H1 (cell line): ENCODE results near the gene EEF1G. TPM values are rescaled to one million over a fixed set of nuclear protein-coding genes. Genes with fewer than 3 reads are reported as not detected.

Experiments used
- CTCF ChIA-PET: fragments of 300-600 bp; sonication (Branson Sonifier 250); formaldehyde crosslinking; loops from one replicate; lab custom pipeline; 2021; ENCODE audit not compliant: partially characterized antibody; lab: Charles Lee
- POLR2A ChIA-PET: fragments of 300-600 bp; sonication (Branson Sonifier 250); formaldehyde crosslinking; loops from one replicate; lab custom pipeline; 2021; ENCODE audit warnings: inconsistent platforms; ENCODE audit not compliant: partially characterized antibody; lab: Charles Lee
- DNase-seq, 2 experiments: peaks; one replicate each; pipeline versions ENCODE4 v3.0.0 to v3.0.0-alpha.2; 2010 to 2022; ENCODE audit warnings: low spot score in 2 of 2, low read depth in 1 of 2, mixed read lengths in 1 of 2
- FAIRE-seq: peaks from 2 replicates; lab custom pipeline; 2011; peaks lifted over from hg19 to GRCh38; lab: Jason Lieb, UNC
- H2AFZ ChIP-seq: 2 replicates; pipeline ENCODE4 v1.8.1; 2012; ENCODE audit warnings: low read length, inconsistent platforms
- H2AK5ac ChIP-seq: 2 replicates; pipeline ENCODE4 v1.6.1; 2013; ENCODE audit warnings: low read depth, low read length
- H2BK120ac ChIP-seq: replicated peaks from 2 replicates; pipeline ENCODE3; 2013; ENCODE audit warnings: low read depth, low read length, inconsistent platforms
- H2BK12ac ChIP-seq: 2 replicates; pipeline ENCODE4 v1.6.1; 2013; ENCODE audit warnings: low read depth, low read length
- H2BK15ac ChIP-seq: 2 replicates; pipeline ENCODE4 v1.6.1; 2013; ENCODE audit warnings: low read length
- H2BK20ac ChIP-seq: 2 replicates; pipeline ENCODE4 v1.6.1; 2013; ENCODE audit warnings: low read length
- H2BK5ac ChIP-seq: 2 replicates; pipeline ENCODE4 v1.6.1; 2013; ENCODE audit warnings: low read depth, low read length
- H3K14ac ChIP-seq: 2 replicates; pipeline ENCODE4 v1.6.1; 2013; ENCODE audit warnings: inconsistent platforms; ENCODE audit not compliant: insufficient read length
- H3K18ac ChIP-seq: 2 replicates; pipeline ENCODE4 v1.6.1; 2013; ENCODE audit warnings: low read length; ENCODE audit errors: extremely low read depth
- H3K23ac ChIP-seq: 2 replicates; pipeline ENCODE4 v1.6.1; 2013; ENCODE audit warnings: inconsistent platforms; ENCODE audit not compliant: insufficient read length
- H3K23me2 ChIP-seq: 2 replicates; pipeline ENCODE4 v1.6.1; 2013; ENCODE audit warnings: low read depth, low read length
- H3K27ac ChIP-seq: 2 replicates; pipeline ENCODE4 v1.6.1; 2011; ENCODE audit warnings: low read depth, low read length, inconsistent platforms
- H3K27me3 ChIP-seq, 4 experiments: replicated peaks in 1 of 4; 1 replicate in 1 of 4; 2 replicates in 3 of 4; pipeline versions ENCODE4 v1.6.1 to v1.8.1; 2011 to 2013; ENCODE audit warnings: low read length in 3 of 4, mild to moderate bottlenecking in 3 of 4, inconsistent platforms in 2 of 4, mixed read lengths in 2 of 4, moderate library complexity in 1 of 4; ENCODE audit not compliant: control insufficient read depth in 3 of 4, insufficient read depth in 3 of 4; ENCODE audit errors: extremely low read depth in 1 of 4
- H3K36me3 ChIP-seq, 4 experiments: 2 replicates each; pipeline versions ENCODE4 v1.6.1 to v1.8.1; 2011 to 2013; ENCODE audit warnings: mild to moderate bottlenecking in 4 of 4, low read length in 3 of 4, moderate library complexity in 2 of 4, control low read depth in 1 of 4, inconsistent platforms in 1 of 4; ENCODE audit not compliant: insufficient read depth in 4 of 4, control insufficient read depth in 2 of 4
- H3K4ac ChIP-seq: replicated peaks from 2 replicates; pipeline ENCODE3; 2013; ENCODE audit warnings: low read length, low read depth, mixed read lengths, inconsistent platforms; ENCODE audit not compliant: insufficient read length
- H3K4me1 ChIP-seq, 4 experiments: replicated peaks in 1 of 4; 1 replicate in 1 of 4; 2 replicates in 3 of 4; pipeline versions ENCODE4 v1.6.1 to v1.8.1; 2011 to 2013; ENCODE audit warnings: low read length in 3 of 4, inconsistent platforms in 2 of 4, mixed read lengths in 1 of 4; ENCODE audit not compliant: insufficient read depth in 4 of 4, control insufficient read depth in 3 of 4
- H3K4me2 ChIP-seq, 2 experiments: 2 replicates each; pipeline versions ENCODE4 v1.6.1 to v1.8.1; 2011 to 2013; ENCODE audit warnings: low read depth in 2 of 2, low read length in 2 of 2, control low read depth in 1 of 2, inconsistent platforms in 1 of 2, mild to moderate bottlenecking in 1 of 2; ENCODE audit not compliant: insufficient read depth in 1 of 2
- H3K4me3 ChIP-seq, 4 experiments: fragments of 200-600, 300-600 bp in 1 of 4; sonication (generic), shearing (Covaris generic), sonication (Bioruptor Twin) in 1 of 4; 2 replicates each; pipeline versions ENCODE4 v1.5.1 to v1.8.1; 2011 to 2016; ENCODE audit warnings: low read length in 4 of 4, low read depth in 3 of 4, control low read depth in 2 of 4, inconsistent platforms in 2 of 4, mild to moderate bottlenecking in 2 of 4, mixed read lengths in 1 of 4, moderate library complexity in 1 of 4; ENCODE audit not compliant: insufficient read depth in 2 of 4; ENCODE audit errors: extremely low read depth in 1 of 4
- H3K56ac ChIP-seq: replicated peaks from 2 replicates; pipeline ENCODE3; 2013; ENCODE audit warnings: low read depth, mild to moderate bottlenecking, mixed read lengths, low read length, inconsistent platforms; ENCODE audit not compliant: insufficient read length
- H3K79me1 ChIP-seq: 2 replicates; pipeline ENCODE4 v1.6.1; 2013; ENCODE audit warnings: low read depth, low read length, control low read depth
- H3K79me2 ChIP-seq, 2 experiments: 2 replicates each; pipeline versions ENCODE4 v1.6.1 to v1.8.1; 2012 to 2013; ENCODE audit warnings: low read length in 2 of 2, mild to moderate bottlenecking in 2 of 2, inconsistent platforms in 1 of 2; ENCODE audit not compliant: insufficient read depth in 2 of 2, control insufficient read depth in 1 of 2
- H3K9ac ChIP-seq, 4 experiments: replicated peaks in 1 of 4; 1 replicate in 1 of 4; 2 replicates in 3 of 4; pipeline versions ENCODE4 v1.6.1 to v1.8.1; 2011 to 2013; ENCODE audit warnings: low read depth in 3 of 4, low read length in 3 of 4, control low read depth in 2 of 4, mild to moderate bottlenecking in 2 of 4, moderate library complexity in 2 of 4, inconsistent platforms in 1 of 4; ENCODE audit errors: extremely low read depth in 1 of 4
- H3K9me3 ChIP-seq, 2 experiments: 2 replicates each; pipeline versions ENCODE4 v1.6.1 to v1.8.1; 2012 to 2013; ENCODE audit warnings: mild to moderate bottlenecking in 2 of 2, moderate library complexity in 2 of 2, control low read depth in 1 of 2, inconsistent platforms in 1 of 2, low read depth in 1 of 2, low read length in 1 of 2, mixed read lengths in 1 of 2; ENCODE audit not compliant: insufficient read depth in 2 of 2
- H4K20me1 ChIP-seq, 2 experiments: replicated peaks in 1 of 2; 2 replicates each; pipeline versions ENCODE3 to v1.8.1; 2011 to 2013; ENCODE audit warnings: inconsistent platforms in 2 of 2, low read length in 2 of 2, mild to moderate bottlenecking in 1 of 2; ENCODE audit not compliant: insufficient read depth in 2 of 2, control insufficient read depth in 1 of 2
- H4K5ac ChIP-seq: 2 replicates; pipeline ENCODE4 v1.6.1; 2013; ENCODE audit warnings: low read length, low read depth, mixed read lengths, inconsistent platforms; ENCODE audit not compliant: insufficient read length
- H4K8ac ChIP-seq: 2 replicates; pipeline ENCODE4 v1.8.0; 2013; ENCODE audit warnings: mild to moderate bottlenecking, moderate library complexity, low read length, inconsistent platforms; ENCODE audit not compliant: insufficient read depth; ENCODE audit errors: extremely low read depth
- H4K91ac ChIP-seq: replicated peaks from 2 replicates; pipeline ENCODE3; 2013; ENCODE audit warnings: low read length, mixed read lengths, inconsistent platforms; ENCODE audit not compliant: insufficient read length
- BCL11A ChIP-seq, 2 experiments: IDR thresholded peaks; one replicate each; pipeline ENCODE4 v1.6.1; 2011; ENCODE audit warnings: low read depth in 2 of 2, low read length in 2 of 2, mild to moderate bottlenecking in 2 of 2
- BRCA1 ChIP-seq: IDR thresholded peaks from 2 replicates; pipeline ENCODE4 v1.6.1; 2012; ENCODE audit warnings: low read depth, low read length, improper control_type of control experiment
- USF2 ChIP-seq: IDR thresholded peaks from 2 replicates; pipeline ENCODE4 v1.6.1; 2011; ENCODE audit warnings: low read length, improper control_type of control experiment
- WGBS, 2 experiments: shearing (Covaris generic) in 1 of 2; methylation state at CpG; one replicate each; pipeline versions ENCODE4 v1.1.6 to v1.1.7; 2013 to 2015; ENCODE audit warnings: low lambda C conversion rate in 2 of 2, mixed read lengths in 2 of 2, inconsistent platforms in 1 of 2, low coverage in 1 of 2, missing lambda C conversion rate in 1 of 2; ENCODE audit not compliant: insufficient replicate concordance in 2 of 2, insufficient coverage in 1 of 2, insufficient read length in 1 of 2; ENCODE audit errors: extremely low coverage in 1 of 2, missing lambda C conversion rate in 1 of 2; 5-methylcytosine and 5-hydroxymethylcytosine counted together
- polyA plus RNA-seq, 7 experiments: library from polyadenylated mRNA; depleted of rRNA in 3 of 7; stranded (reverse) in 5 of 7; unstranded in 2 of 7; fragments of >200 nt in 5 of 7; fragments of 200-250 nt in 2 of 7; gene quantifications; 1 replicate in 5 of 7; 2 replicates in 1 of 7; 4 replicates in 1 of 7; pipeline versions ENCODE4 v1.2.1 to v1.2.3, GENCODE V29; 2011 to 2013; ENCODE audit warnings: missing spikeins in 2 of 7, mixed read lengths in 2 of 7
- total RNA-seq: library from RNA; stranded (reverse); fragmentation: NEBNext Ultra II Directional; extraction: Animal tissue kit (Norgen Biotek cat#: 25700); gene quantifications from 2 replicates; pipeline ENCODE4 v1.2.1, GENCODE V29; 2021

The EEF1G gene
- total and polyA plus RNA-seq, 2 of the 8 experiments (the other 6 are each of a cell fraction or from before 2014, with no cell fraction given): 1,627 to 1,996 TPM

DNA sequence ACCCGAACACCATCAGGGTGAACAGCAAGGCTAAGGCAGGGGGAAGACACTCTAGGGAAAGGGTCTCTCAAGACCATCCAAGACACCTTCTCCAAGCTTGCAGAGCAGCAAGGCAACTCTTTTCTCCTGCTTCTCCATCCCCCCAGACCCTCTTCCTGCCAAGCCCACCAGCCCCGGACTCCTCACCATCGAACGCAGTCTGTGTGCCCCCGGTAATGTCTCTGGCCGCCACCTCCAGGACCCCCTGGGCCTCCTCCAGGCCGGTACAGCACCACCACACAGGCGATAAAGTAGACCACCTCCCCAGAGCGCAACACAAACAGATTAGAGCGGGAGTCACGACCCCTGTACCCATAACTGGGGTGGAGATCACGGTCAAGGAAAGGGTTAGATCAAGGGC lies 35.1 kb upstream of the EEF1G start:
- Histone ChIP-seq H2AFZ (no peak overlapping the region), H3K23me2 (peaks cover 9% of the 10 kb centered on the region; the same call in 1 of the 2 replicates), H3K56ac (no peak overlapping the region), H3K27ac (no peak overlapping the region), H3K4me3 (no peak overlapping the region), H3K18ac (no peak overlapping the region), H3K23ac (no peak overlapping the region), H3K4me1 (peaks cover 3 to 28% (median 15%) of the 10 kb centered on the region in 4 experiments), H3K9me3 (no peaks in the 10 kb centered on the region), H2BK12ac (no peak overlapping the region), H2BK5ac (no peak overlapping the region), H3K14ac (no peak overlapping the region), H3K79me1 (no peaks in the 10 kb centered on the region), H3K36me3 (no peaks in the 10 kb centered on the region; a peak in 2 of 8 replicates), H2AK5ac (peak overlapping the region; percentile 5; the same call in 1 of the 2 replicates), H3K9ac (no peak overlapping the region), H2BK120ac (no peak overlapping the region), H2BK15ac (no peak overlapping the region), H4K91ac (no peak overlapping the region), H4K8ac (no peak overlapping the region), H3K79me2 (no peaks in the 10 kb centered on the region), H2BK20ac (no peak overlapping the region), H3K4me2 (no peak overlapping the region), H3K4ac (no peak overlapping the region), H4K20me1 (peaks cover 0 to 2% of the 10 kb centered on the region in 2 experiments), H4K5ac (no peak overlapping the region), H3K27me3 (peaks cover 0 to 5% (median 4%) of the 10 kb centered on the region in 4 experiments; a peak in 6 of 7 replicates)
- DNase-seq: no peak
- CTCF ChIA-PET: interaction anchor here (1.2 to 10.2 kb wide), 3 partner anchors 12 to 57 kb away, joined by 5 to 97 read pairs (median 25); partner anchors contain the start of genes B3GAT3 and TUT1
- POLR2A ChIA-PET: interaction anchor here (1.1 to 15.8 kb wide), 11 partner anchors 12 to 244 kb away, joined by 3 to 235 read pairs (median 5); partner anchors contain the start of genes B3GAT3, C11orf98, CSKMT and MTA2
- WGBS, 2 experiments: 94% methylated on average over 12 of the region's 12 CpGs; no CpG with 5 or more reads in 1 of the 2 experiments
- no peak for FAIRE-seq
- no peak for TF ChIP-seq USF2
- TF ChIP-seq BCL11A (IDR thresholded peaks at IDR 0.05; ENCODE audit: low read depth in 2 of 2, low read length in 2 of 2): no peak
- TF ChIP-seq BRCA1: no peak
